ENCODE results near the gene DSCAML1.

Gene DSCAML1

DNA sequence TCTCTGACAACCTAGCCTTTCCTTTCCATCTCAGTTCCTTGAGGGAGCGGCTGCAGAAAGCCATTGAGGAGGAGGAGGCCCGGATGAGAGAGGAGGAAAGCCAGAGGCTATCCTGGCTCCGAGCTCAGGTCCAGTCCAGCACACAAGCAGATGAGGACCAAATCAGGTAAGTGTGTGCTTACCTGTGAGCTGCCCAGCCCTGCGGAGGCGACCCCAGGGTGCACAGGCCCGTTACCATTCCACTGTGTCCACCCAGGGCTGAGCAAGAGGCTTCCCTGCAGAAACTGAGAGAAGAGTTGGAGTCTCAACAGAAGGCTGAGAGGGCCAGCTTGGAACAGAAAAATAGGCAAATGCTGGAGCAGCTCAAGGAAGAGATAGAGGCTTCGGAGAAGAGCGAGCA is 406.3 kb downstream of the DSCAML1 start:
- no peak for DNase-seq

DNA sequence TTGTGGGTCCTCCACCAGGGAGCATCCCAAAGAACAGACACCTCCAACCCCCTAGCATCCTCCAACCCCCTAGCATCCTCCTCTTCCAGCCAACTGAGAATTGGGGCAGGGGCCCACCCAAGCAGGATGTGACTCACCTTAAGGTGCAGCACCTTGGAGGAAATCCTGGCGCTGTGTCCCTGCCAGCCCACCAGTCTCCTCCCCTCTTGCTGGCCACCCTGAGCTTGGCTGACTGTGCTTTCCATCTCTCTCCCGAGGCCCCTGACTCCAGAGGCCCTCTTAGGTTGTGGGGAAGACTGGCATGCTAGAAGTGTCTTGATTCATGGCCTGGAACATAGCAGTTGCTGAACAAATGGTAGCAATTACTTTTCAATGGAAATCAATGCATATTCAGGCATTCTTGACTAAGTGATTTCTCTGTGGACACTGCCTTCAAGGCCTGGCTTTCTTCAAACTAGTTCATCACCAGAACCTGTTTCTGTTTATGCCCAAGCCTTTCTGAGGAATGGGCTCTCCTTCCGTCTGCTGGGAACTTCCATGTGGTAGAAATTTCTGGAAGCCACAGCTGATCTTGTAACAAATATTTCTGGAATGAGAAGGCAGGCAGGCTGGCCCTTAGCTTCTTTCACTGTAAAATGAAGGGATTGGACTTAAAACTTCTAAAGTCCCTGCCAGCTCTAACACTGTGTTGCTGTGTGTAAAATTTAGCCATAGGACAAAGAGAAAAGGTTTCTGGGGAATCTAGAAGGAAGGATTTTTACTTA is 408.8 kb downstream of the DSCAML1 start:
- DNase-seq, result no peak

DNA sequence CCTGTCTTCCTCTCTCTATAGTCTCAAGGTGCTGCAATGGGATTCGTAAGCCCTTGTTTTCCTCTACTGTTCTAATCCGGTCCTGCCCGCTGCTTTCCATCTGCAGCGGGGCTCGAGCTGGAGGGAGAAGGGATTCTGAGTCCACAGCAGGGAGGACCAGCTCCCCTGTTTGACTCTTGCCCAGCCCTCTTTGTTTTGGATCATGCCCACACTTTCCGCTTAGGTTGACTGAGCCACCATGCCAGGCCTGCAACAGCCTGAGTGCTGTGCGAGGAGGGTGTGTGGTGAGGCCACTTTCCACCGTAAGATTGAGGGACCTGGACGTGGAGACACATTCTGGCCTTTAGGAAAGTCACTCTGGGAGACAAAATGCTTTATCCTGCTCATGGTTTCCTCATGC is 411.1 kb downstream of the DSCAML1 start:
- no peak for DNase-seq

DNA sequence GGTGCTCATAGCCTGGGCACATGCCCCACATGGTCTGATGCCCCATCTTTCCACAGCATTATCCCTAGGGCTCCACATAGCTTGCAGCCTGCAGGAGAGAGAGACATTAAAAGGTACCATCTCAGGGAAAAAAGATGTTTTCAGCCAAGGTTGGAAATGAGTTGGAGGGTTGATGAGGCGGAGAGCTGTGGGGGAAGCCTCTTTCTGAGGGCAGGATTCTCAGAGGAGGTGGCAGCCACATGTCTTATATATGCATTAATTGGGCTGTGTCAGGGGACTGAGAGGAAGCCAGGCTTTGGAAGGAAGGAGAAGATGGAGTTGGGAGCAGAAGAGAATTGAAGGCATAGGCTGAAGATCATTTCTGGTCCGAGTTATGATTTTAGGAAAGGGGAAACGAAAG is 411.5 kb downstream of the DSCAML1 start:
- no peak for DNase-seq

DNA sequence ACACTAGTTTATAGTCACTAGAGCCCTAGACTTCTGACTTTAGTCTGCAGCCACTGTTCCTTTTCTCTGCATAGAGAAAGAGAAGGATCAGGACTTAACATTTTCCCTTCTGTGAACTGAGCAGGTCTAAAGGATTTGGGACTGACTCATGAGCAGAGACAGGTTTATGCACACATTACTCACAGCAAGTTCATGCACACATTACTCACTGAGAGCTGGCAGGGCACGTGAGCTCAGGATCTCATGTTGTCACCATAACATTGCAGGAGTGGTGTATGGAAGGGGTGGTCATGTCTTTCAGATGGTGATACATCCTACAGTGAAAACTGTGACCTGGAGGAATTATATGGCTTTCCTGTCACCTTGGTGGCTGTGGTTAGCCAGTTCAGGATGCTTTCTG is 413.0 kb downstream of the DSCAML1 start:
- DNase-seq, result no peak

DNA sequence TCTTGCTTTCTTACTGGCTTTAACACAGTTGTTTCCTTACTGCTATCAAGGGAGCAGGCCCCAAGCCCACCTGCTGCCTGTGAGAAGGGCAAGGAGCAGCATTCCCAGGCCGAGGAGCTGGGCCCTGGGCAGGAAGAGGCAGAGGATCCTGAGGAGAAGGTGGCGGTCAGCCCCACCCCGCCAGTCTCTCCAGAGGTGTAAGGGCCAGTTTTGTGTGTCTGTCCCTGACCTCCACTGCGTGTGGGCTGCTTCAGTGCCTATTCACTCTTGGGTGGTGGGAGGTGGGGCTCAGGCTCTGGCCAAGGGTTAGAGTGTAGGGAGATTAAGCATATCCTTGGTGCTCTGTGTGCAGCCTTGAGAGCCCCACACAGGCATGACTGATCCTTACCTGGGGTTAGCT is 414.3 kb downstream of the DSCAML1 start:
- DNase-seq, result no peak

- DNase-seq, result no peak
Observed at GRCh38 chr11:117381481-117382387, 415.3 kb downstream of the DSCAML1 start.

DNA sequence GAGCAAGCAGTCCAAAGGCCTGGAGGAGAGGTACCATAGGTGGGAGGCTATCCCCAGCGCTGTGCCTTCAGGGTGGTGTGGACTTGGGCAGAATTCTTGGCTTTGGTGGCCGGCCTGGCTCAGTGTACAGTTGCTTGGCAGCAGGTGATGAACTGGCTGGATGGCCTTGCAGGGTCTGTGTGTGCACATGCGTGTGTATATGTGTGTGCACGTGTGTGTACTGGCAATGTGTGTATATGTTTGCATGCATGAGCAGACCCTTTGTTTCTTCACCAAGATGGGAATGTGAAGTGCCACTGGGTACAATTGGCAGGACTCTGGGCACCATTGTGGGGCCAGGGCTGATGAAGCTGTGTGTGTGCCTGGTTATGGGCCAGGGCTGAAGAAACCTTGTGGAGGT is 416.3 kb downstream of the DSCAML1 start:
- DNase-seq, result no peak

DNA sequence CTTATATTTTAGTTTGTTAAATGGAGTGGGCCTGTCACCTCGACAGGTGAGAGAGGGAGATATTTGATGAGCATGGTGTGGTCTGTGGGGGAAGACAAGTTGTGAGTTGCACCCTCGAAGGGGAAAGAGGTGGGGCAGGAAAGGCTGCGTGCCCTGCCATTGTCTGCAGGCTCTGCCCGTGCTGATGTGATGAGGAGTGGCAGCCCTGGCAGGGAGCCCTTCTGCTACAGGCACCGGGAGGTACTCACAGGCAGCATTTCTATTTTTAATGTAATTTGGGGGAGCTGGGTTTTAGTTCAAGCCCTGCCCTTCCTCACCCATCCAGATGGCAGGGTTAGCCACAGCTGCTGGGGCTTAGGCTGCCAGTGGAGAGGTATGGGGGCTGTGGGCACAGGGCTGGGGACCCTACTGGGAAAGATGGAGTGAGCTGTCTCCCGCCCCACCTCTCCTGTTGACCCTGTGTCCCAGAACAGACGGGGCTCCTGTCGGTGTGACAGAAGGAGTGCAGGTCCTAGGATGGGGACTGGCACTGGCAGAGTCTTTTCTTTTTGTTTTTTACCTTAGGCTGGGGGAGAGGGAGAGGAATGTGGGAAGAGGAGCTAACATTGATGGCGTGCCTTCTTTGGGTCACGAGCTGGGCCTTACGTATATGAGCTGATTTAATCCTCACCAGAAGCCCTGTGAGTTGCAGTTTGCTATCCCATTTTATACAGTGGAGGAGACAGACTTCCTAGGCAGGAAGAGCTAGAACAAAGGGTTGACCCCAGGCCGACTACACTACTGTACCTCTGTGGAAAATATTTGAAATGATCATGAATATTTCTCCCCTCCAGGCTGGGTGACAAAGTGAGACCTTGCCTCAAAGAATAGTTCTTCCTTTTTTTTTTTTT is 417.8 kb downstream of the DSCAML1 start:
- no peak for DNase-seq

Data from CD4-positive, alpha-beta T cell treated with Interleukin-17A for 1 hour (primary cell).